Measurements from ENCODE around the gene TIAM2.
"Not testable (repeated sequence)": the region's sequence is repeated elsewhere in the genome, so short reads cannot be mapped to it uniquely, and the experiment has no call there.

TIAM2 gene

GRCh38 chr6:155106456-155107115 is 111.5 kb downstream of the TIAM2 start:
- no peak for DNase-seq

DNA sequence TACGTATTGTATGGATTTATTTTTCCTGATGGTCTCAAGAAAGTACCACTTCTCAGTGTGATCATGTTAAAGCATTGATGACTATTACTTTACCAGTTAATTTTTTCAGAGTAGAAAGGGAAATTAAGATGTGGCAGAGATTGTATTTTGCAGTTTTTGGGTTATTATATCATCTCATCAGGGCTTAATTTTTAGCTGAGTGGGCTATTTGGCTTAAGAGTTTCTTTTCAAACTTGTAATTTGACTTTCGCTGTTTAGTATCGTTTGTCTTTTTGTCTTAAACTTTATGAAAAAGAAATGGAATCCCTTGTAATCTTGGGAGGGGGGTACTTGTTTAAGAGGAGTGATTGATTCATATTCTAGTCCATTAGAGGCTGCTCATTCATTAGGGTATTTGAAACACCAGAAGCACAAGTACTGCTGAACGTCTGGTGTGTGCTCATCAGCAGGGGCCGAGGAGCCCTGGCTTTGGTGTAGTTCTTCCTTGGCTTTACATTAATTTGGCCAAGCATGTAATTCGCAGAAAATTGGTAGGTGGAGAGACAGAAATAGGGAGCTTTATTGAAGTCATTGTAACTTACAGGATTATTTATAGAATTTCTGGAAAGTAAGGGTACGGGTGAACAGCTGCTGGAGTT is 112.4 kb downstream of the TIAM2 start:
- DNase-seq = no peak

DNA sequence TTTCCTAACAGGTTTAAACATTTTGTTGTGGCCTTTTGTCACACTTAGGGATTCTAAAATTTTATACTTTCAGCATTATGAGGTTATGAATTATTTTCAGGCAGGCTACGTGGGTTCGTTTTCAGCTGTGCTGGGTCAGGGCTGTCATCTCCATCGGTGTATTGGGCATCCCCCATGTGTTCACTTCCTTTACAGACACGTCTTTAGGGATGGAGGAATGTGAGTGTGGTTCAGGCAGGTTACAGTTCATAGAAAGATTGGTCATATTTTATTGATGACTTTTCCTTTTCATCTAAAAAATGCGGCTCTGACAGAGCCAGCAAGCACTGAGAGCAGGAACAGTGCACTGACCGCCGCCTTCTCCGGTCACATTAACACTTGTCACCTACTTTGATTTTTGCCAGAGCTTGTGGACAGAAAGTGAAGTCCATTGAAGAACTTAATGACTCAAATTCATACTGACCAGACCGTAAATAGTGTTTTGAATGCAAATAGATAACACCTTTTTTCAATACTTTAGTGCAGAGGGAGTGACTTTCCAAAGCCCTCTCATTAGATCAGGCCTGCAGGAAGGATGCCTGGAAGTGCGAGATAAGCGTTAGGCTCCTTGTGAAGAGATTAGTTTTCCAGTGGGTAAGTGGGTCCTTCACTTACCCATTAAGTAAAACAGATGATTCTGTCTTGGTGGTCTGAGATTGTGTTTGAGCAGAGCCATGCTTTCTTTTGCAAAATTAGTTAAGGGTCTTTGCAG is 113.1 kb downstream of the TIAM2 start:
- DNase-seq = no peak

- DNase-seq = no peak
Observed at GRCh38 chr6:155110721-155111120, 115.6 kb downstream of the TIAM2 start.

DNA sequence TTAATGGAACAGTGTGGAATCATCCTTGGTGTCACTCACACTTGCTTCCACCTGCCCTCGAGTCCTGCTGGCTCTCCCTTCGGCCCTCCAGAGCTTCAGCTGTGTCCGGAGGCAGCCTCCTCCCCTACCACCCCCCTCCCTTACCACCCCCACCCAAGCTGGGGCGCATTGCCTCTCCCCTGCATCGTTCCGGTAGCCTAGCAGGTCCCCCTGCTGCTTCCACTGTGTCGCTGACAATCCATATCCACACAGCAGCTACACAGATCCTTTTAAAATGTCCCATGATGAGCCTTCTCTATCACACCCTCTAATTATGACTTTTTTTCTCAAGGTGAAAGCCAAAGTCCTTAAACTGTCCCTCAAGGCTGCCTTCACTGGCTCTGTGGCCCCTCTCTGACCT is 117.6 kb downstream of the TIAM2 start:
- DNase-seq = no peak

- no peak for DNase-seq
Observed at GRCh38 chr6:155115893-155116570, 120.9 kb downstream of the TIAM2 start.

DNA sequence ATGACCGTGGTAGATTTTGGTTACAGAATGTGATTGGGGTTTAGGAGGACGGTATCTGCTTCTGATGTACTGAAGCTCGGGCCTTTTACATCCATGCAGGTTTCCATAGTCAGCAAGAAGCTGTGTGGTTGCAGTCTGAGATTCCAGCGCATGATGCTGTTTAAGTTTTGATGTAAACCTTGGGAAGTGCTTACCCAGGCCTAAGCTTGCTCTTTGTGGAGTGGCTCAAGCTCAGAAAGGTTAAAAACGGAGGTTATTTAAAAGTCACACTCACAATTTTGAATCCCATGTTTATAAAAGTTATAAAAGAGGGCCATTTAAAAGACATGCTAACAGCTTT is 121.4 kb downstream of the TIAM2 start:
- no peak for DNase-seq

DNA sequence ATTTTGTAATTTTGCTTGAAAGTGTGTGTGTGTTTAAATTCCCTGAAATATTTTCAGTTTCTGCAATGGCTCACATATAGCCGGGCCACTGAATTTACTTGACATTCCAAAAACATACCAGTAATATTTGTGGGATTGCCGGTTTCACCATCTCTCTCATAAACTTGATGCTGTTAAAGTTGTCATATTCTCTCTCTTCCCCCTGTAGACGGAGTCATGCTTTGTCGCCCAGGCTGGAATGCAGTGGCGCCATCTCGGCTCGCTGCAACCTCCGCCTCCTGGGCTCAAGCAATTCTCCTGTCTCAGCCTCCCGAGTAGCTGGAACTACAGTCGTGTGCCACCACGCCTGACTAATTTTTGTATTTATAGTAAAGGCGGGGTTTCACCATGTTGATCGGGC is 122.1 kb downstream of the TIAM2 start:
- DNase-seq = no peak

DNA sequence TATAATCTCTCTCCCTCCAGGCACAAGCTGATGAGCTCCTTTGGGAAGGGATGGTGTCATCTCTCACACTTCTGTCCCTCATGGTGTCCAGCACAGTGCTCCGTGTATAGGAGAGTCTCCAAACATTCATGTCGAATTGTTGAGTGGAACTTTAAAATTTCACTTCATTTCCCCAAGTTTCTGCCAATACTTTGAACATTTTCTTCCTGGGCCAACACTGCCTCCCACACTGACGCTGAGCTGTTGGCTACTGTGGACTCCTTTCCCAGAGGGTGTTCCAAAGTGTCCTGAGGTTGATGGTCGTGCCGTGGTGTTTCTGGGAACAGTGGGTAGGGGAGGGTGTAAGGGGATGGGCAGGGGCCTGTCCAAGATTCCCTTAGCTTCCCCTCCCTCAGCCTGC is 122.7 kb downstream of the TIAM2 start:
- DNase-seq = no peak

DNA sequence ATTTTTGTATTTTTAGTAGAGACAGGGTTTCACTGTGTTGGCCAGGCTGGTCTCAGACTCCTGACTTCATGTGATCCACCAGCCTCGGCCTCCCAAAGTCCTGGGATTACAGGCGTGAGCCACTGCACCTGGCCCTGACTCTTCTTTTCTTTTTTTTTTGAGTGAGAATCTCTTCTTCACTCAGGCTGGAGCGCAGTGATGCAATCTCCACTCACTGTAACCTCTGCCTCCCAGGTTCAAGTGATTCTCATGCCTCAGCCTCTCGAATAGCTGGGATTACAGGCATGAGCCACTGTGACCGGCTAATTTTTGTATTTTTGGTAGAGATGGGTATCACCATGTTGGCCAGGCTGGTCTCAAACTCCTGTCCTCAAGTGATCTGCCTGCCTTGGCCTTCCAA is 124.1 kb downstream of the TIAM2 start:
- not testable (repeated sequence) for DNase-seq

DNA sequence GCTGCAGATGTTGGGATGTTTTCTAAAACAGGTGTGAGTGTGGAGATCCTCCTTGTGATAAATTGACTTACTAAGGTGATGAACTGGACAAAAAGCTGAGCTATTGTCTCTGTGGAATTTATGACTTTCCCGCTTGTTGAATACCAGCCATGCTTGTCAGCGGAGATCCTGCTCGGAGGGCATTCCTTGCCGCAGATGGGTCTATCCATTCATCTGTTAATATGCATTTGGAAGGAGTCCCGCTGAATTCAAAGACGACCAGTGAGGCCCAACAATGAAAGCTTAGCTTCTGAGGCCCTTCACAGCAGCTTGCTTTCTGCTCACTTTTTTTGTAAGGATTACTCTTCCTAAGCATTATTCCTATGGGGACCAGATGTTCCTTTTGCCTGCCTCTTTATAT is 124.9 kb downstream of the TIAM2 start:
- DNase-seq = no peak

DNA sequence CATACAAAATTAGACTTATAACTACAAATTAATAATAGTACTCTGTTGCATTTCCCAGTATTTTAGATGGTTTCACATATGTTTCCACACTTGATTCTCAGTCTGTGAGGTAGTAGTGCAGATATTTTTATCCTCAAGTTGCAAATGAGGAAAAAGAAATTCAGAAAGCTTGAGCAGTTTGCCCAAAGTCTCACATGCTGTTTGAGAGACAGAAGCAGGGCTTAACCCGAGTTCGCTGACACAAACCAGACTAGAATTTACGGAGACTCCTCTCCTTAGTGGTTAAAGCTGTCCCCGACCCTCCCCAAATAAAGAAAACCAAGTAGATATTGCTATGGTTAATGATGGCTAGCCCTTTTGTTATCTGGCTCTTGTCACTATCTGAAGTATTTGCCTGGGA is 126.2 kb downstream of the TIAM2 start:
- DNase-seq = no peak

GRCh38 chr6:155121699-155122098 is 126.6 kb downstream of the TIAM2 start:
- no peak for DNase-seq

GRCh38 chr6:155122199-155122950 is 127.3 kb downstream of the TIAM2 start:
- no peak for DNase-seq

DNA sequence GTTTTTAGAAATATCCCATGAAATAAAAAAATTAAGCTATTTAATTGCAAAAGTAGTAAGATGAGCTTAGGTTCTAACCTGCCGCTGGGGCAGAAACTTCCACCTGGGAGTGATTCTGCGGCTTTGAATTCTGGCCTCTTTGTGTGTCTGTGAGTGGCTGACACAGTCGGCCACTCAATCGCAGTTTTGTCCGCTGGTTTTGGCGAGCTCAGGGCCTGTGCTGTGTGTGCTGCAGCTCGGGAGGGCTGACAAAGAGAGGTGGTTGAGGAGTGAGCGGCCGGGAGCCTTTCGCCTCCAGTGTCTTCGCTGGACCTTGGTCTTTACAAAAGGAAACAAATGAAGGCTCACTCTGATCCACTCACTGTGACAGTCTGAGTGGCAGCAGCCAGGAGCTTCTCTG is 128.4 kb downstream of the TIAM2 start:
- DNase-seq = no peak

GRCh38 chr6:155125906-155126305 is 130.8 kb downstream of the TIAM2 start:
- DNase-seq = no peak

- no peak for DNase-seq
Observed at GRCh38 chr6:155126727-155127439, 131.8 kb downstream of the TIAM2 start.

GRCh38 chr6:155128977-155129376 is 133.9 kb downstream of the TIAM2 start:
- DNase-seq = no peak

- no peak for DNase-seq
Observed at GRCh38 chr6:155129744-155130143, 134.6 kb downstream of the TIAM2 start.

GRCh38 chr6:155130161-155130853 is 135.2 kb downstream of the TIAM2 start:
- no peak for DNase-seq

DNA sequence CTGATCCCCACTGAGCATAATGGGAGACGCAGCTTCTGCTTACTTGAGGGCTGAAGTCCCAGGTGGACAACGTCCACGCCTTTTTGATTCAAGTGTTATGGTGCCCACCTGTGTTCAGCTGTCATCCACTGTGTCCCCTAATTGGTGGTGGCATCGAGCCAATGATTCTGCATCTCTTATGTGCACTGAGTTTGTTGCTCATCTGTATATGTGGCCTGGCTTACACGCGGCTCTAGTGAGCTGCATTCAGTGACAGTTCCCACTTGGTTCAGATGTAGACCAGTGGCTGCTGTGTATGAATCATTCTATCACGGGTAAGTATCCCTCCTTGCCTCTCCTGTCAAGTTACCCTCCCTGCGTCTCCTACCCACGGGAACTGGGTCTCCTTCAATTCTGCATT is 137.5 kb downstream of the TIAM2 start:
- no peak for DNase-seq

DNA sequence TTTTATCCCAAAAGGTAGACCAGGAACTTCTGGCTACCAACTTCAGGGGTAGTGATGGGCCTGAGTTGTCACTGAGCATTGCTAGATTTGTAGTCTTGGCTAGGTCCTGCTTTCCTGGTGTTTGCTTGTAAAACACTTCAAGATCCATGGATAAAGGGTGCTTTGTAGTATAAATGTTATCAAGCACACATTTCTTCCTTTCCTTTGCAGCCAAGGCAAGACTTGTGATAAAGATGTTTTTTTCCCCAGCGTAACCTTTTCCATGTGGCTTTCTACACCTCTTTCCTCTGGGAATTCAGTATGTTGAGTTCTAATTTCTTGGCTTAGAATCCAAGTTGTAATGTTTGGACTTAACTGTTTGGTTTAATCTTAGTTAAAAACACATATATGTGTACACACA is 145.9 kb downstream of the TIAM2 start:
- no peak for DNase-seq

Data from activated naive CD4-positive, alpha-beta T cell (primary cell).